Measurements from ENCODE around the gene MAPK8IP2.

The MAPK8IP2 gene

DNA sequence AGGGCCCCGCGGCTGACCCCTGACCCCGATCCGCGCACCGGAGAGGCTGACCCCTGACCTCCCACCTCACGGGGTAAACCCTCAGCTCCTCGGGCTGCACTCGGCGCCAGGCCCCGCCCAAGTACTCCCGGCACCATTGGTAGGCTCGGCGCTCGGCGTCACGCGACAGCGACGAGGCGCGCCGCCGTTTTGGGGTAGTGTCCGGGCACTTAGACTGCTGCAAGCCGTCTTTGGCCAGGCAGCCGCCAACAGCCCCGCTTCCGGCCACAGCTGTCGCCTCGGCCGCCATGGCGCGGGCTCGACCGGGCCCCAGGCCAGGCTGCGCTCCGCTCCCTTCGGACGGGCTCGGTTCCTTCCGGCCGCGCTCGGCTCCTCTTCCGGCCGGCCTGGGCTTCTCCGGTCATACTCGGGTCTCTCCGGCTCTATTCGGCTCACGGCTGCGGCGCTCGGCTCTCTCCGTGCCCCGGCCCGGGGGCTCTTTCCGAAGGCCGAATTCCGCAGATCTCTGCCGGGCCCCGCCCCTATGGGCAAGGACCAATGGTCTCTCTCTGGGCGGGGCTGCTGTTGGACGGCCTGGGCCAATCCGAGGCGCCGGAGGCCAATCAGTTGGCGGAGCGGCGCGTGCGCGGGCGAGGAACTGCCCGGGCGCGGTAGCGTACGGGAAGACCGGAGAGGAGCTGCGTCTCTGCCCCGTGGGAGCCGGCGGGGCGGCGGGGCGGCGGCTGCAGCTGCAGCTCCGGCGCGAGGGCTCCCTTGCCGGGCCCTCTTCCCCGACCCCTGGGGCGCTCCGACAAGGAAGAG, 17.9 kb upstream of the MAPK8IP2 start, which contains the start of gene CHKB:
CHKB (minus strand) TSS at position 357 of the 801 bp plus-strand sequence; CDS start at position 289, 68 bp downstream.
- peak; percentile 94 to 98 (median 97) for DNase-seq
- Histone ChIP-seq H3K27me3 (replicated peaks; ENCODE audit: control insufficient read depth, insufficient read depth, low read length, poor library complexity, severe bottlenecking) (no peaks in the 10 kb centered on the region), H3K36me3 (ENCODE audit: control insufficient read depth, insufficient read depth, low read length) (peaks cover 11% of the 10 kb centered on the region), H3K9me3 (ENCODE audit: control insufficient read depth, low read length) (no peaks in the 10 kb centered on the region), H3K4me3 (ENCODE audit: insufficient read depth, low read depth, low read length, poor library complexity, severe bottlenecking) (peak within 1 kb of the TSS; percentile 58), H3K4me1 (ENCODE audit: control insufficient read depth, insufficient read depth, low read length, poor library complexity, severe bottlenecking) (peaks cover 21% of the 10 kb centered on the region), H3K27ac (ENCODE audit: insufficient read depth, low read length, poor library complexity, severe bottlenecking) (peak within 1 kb of the TSS; percentile 90)

DNA sequence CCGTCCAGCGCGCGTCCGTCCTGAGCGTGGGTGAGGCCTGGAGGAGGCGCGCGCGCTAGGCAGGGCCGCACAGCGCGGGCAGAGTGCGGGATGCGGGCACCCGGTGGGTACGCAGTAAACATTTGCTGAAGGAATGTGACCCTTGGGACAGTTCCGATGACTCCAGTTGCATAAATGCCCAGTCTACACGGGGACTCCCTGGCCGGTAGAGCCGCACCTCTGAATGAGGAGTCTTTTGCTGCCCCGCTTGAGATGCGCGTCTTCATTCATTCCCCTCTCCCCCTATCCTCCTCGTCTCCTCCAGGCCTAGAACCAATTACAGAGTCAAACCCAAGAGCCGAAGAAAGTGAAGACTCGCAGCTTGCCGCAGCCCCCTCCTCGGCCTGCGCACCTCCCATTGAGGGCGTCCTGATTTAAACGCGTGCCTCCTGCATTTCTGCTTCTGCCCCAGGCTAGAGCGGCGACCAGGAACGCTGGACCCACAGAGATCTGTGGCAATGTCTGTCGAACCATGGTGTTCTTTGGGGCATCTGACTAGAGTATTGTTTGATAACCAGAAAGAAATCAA, 17.2 kb upstream of the MAPK8IP2 start:
- Histone ChIP-seq H3K27me3 (replicated peaks; ENCODE audit: control insufficient read depth, insufficient read depth, low read length, poor library complexity, severe bottlenecking) (no peaks in the 10 kb centered on the region), H3K4me3 (ENCODE audit: insufficient read depth, low read depth, low read length, poor library complexity, severe bottlenecking) (peak overlapping the region; percentile 58), H3K36me3 (ENCODE audit: control insufficient read depth, insufficient read depth, low read length) (peaks cover 11% of the 10 kb centered on the region), H3K27ac (ENCODE audit: insufficient read depth, low read length, poor library complexity, severe bottlenecking) (peak overlapping the region; percentile 90), H3K4me1 (ENCODE audit: control insufficient read depth, insufficient read depth, low read length, poor library complexity, severe bottlenecking) (peaks cover 20% of the 10 kb centered on the region), H3K9me3 (ENCODE audit: control insufficient read depth, low read length) (no peaks in the 10 kb centered on the region)
- no peak for DNase-seq

DNA sequence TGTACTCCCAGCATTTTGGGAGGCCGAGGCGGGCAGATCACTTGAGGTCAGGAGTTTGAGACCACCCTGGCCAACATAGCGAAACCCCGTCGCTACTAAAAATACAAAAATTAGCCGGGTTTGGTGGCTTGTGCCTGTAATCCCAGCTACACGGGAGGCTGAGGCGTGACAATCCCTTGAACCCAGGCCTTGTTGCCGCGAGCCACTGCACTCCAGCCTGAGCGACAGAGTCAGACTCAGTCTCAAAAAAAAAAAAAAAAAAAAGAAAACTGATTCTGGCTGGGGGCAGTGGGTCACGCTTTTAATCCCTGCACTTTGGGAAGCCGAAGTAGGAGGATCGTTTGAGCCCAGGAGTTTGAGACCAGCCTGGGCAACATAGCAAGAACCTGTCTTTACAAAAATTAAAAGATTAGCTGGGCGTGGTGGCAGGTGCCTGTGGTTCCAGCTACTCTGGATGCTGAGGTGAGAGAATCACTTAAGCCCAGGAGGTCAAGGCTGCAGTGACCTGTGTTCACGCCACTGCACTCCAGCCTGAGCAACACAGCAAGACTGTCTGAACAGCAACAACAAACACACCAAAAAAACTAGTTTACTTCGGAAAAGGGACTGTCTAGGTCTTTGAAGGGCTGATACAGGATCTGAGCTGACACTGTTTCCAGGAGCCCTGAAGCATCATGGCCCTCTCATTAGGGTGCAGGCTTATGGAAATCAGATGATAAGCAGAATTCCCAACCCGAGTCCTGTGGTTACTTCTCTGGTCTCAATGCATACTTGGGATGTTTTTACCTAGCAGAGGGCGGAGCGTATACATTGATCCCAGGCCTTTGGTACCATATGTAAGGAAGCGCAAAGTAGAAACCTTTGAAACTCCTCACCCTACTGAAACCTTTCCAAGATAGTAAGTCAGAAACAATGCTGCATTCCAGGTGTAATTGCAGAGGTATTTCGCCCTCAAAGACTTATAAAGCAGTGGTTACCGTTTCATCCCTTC, 16.2 kb upstream of the MAPK8IP2 start:
- H3K27ac ChIP-seq (ENCODE audit: insufficient read depth, low read length, poor library complexity, severe bottlenecking), result no peak overlapping the region
- peaks cover 20% of the 10 kb centered on the region for H3K4me1 ChIP-seq (ENCODE audit: control insufficient read depth, insufficient read depth, low read length, poor library complexity, severe bottlenecking)
- no peaks in the 10 kb centered on the region for H3K9me3 ChIP-seq (ENCODE audit: control insufficient read depth, low read length)
- DNase-seq, result no peak
- peaks cover 8% of the 10 kb centered on the region for H3K36me3 ChIP-seq (ENCODE audit: control insufficient read depth, insufficient read depth, low read length)
- no peaks in the 10 kb centered on the region for H3K27me3 ChIP-seq (replicated peaks; ENCODE audit: control insufficient read depth, insufficient read depth, low read length, poor library complexity, severe bottlenecking)
- H3K4me3 ChIP-seq (ENCODE audit: insufficient read depth, low read depth, low read length, poor library complexity, severe bottlenecking), result no peak overlapping the region

DNA sequence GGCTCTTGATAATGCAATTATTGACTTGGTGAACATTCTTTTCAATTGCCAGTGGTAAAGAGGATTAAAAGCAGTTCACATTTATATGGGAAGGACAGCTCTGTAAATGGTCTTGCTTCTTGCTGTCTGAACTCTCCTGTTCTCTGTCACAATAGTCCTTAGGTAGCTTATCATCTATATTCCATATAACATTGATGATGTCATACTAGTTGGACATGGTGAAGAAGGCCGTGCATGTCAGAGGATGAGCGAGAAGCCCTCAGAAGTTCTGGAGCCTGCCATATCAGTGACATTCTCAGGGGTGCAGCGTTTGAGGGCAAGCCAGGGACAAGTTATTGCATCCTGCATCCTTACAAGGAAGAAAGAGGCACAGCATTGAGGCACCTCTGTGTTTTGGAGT, 15.4 kb upstream of the MAPK8IP2 start:
- Histone ChIP-seq H3K27me3 (replicated peaks; ENCODE audit: control insufficient read depth, insufficient read depth, low read length, poor library complexity, severe bottlenecking) (no peaks in the 10 kb centered on the region), H3K36me3 (ENCODE audit: control insufficient read depth, insufficient read depth, low read length) (peaks cover 2% of the 10 kb centered on the region), H3K4me3 (ENCODE audit: insufficient read depth, low read depth, low read length, poor library complexity, severe bottlenecking) (no peak overlapping the region), H3K27ac (ENCODE audit: insufficient read depth, low read length, poor library complexity, severe bottlenecking) (no peak overlapping the region), H3K9me3 (ENCODE audit: control insufficient read depth, low read length) (no peaks in the 10 kb centered on the region), H3K4me1 (ENCODE audit: control insufficient read depth, insufficient read depth, low read length, poor library complexity, severe bottlenecking) (peaks cover 20% of the 10 kb centered on the region)
- DNase-seq, result no peak

DNA sequence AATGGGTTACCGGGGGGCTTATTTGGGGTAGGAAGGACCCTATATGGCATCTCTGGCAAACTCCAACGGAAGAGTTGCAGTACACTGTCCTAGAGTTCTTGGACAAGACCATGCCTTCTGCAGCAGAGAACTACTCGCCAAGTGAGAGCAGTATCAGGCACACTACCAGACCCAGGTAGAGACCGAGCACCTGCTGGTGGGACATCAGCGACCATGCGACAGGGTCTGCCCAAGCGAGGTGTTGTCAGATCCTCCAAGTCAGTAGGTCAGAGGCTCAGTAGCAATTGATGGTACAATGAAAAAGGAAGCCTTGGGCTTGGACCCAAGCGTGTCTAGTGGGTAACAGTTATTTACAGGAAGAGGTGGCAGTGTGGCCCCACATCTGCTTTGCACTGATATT, 14.8 kb upstream of the MAPK8IP2 start:
- no peaks in the 10 kb centered on the region for H3K36me3 ChIP-seq (ENCODE audit: control insufficient read depth, insufficient read depth, low read length)
- no peak overlapping the region for H3K27ac ChIP-seq (ENCODE audit: insufficient read depth, low read length, poor library complexity, severe bottlenecking)
- no peak overlapping the region for H3K4me3 ChIP-seq (ENCODE audit: insufficient read depth, low read depth, low read length, poor library complexity, severe bottlenecking)
- peaks cover 20% of the 10 kb centered on the region for H3K4me1 ChIP-seq (ENCODE audit: control insufficient read depth, insufficient read depth, low read length, poor library complexity, severe bottlenecking)
- no peaks in the 10 kb centered on the region for H3K27me3 ChIP-seq (replicated peaks; ENCODE audit: control insufficient read depth, insufficient read depth, low read length, poor library complexity, severe bottlenecking)
- no peaks in the 10 kb centered on the region for H3K9me3 ChIP-seq (ENCODE audit: control insufficient read depth, low read length)
- DNase-seq, result no peak

DNA sequence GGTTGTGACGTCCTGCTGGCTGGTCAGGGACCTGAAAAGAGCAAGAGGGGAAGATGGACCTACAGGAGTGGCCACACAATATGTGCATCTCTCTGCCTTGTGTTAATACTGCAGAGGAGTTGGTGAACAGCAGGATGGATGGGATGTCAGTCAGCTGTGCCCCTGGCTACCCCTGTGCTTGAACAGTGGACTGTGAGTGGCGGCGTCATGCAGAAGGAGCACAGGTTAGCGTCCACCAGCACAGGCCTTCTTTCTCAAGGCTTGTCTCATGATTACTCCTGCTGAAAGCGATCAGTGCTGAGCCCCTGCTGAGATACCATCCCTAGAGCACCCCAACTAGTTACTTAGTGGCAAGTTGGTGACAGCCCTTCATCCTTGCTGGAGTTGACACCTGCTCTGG, 14.2 kb upstream of the MAPK8IP2 start:
- Histone ChIP-seq H3K4me3 (ENCODE audit: insufficient read depth, low read depth, low read length, poor library complexity, severe bottlenecking) (no peak overlapping the region), H3K9me3 (ENCODE audit: control insufficient read depth, low read length) (no peaks in the 10 kb centered on the region), H3K36me3 (ENCODE audit: control insufficient read depth, insufficient read depth, low read length) (no peaks in the 10 kb centered on the region), H3K27me3 (replicated peaks; ENCODE audit: control insufficient read depth, insufficient read depth, low read length, poor library complexity, severe bottlenecking) (no peaks in the 10 kb centered on the region), H3K4me1 (ENCODE audit: control insufficient read depth, insufficient read depth, low read length, poor library complexity, severe bottlenecking) (peaks cover 15% of the 10 kb centered on the region), H3K27ac (ENCODE audit: insufficient read depth, low read length, poor library complexity, severe bottlenecking) (no peak overlapping the region)
- no peak for DNase-seq

DNA sequence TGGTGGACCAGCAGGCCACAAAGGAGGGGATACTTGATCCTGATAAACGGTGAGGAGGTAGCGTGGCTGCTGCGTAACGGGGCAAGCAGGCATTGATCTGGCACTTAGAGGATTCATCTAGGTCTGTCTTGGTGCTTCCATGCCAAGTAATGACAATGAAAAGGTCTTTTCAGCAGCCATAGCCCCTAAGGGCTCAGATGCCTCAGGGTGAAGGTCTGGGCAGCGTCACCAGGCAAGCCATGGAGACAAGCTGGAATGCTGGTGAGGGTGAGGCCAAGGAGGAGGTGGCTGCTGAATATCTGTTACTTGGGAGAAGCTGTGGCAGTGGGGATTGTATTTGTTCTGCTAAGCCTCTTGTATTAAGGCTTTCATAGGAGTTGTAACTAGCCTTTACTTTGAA, 13.2 kb upstream of the MAPK8IP2 start:
- no peaks in the 10 kb centered on the region for H3K36me3 ChIP-seq (ENCODE audit: control insufficient read depth, insufficient read depth, low read length)
- DNase-seq, result no peak
- H3K9me3 ChIP-seq (ENCODE audit: control insufficient read depth, low read length), result no peaks in the 10 kb centered on the region
- no peak overlapping the region for H3K4me3 ChIP-seq (ENCODE audit: insufficient read depth, low read depth, low read length, poor library complexity, severe bottlenecking)
- H3K27ac ChIP-seq (ENCODE audit: insufficient read depth, low read length, poor library complexity, severe bottlenecking), result no peak overlapping the region
- no peaks in the 10 kb centered on the region for H3K27me3 ChIP-seq (replicated peaks; ENCODE audit: control insufficient read depth, insufficient read depth, low read length, poor library complexity, severe bottlenecking)
- peaks cover 7% of the 10 kb centered on the region for H3K4me1 ChIP-seq (ENCODE audit: control insufficient read depth, insufficient read depth, low read length, poor library complexity, severe bottlenecking)

DNA sequence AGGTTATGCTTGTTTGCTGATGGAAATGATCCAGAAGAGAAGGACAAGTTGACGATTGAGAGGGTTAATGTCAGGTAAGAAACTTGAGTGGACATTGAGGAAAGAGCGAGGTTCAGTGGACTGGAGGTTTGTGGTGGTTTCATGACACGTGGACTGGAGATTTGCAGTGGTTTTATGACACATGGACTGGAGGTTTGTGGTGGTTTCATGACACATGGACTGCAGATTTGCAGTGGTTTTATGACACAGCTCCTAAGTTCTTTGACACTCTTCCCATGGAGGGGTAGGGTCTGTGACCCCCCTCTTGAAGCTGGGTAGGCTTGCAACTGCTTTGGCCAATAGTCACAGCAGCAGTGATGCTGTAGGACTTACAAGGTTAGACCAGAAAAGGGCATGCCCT, 5.4 kb upstream of the MAPK8IP2 start:
- DNase-seq, result no peak
- no peaks in the 10 kb centered on the region for H3K36me3 ChIP-seq (ENCODE audit: control insufficient read depth, insufficient read depth, low read length)
- H3K27me3 ChIP-seq (replicated peaks; ENCODE audit: control insufficient read depth, insufficient read depth, low read length, poor library complexity, severe bottlenecking), result peaks cover 10% of the 10 kb centered on the region
- no peaks in the 10 kb centered on the region for H3K9me3 ChIP-seq (ENCODE audit: control insufficient read depth, low read length)
- H3K4me3 ChIP-seq (ENCODE audit: insufficient read depth, low read depth, low read length, poor library complexity, severe bottlenecking), result no peak overlapping the region
- H3K4me1 ChIP-seq (ENCODE audit: control insufficient read depth, insufficient read depth, low read length, poor library complexity, severe bottlenecking), result no peaks in the 10 kb centered on the region
- no peak overlapping the region for H3K27ac ChIP-seq (ENCODE audit: insufficient read depth, low read length, poor library complexity, severe bottlenecking)

DNA sequence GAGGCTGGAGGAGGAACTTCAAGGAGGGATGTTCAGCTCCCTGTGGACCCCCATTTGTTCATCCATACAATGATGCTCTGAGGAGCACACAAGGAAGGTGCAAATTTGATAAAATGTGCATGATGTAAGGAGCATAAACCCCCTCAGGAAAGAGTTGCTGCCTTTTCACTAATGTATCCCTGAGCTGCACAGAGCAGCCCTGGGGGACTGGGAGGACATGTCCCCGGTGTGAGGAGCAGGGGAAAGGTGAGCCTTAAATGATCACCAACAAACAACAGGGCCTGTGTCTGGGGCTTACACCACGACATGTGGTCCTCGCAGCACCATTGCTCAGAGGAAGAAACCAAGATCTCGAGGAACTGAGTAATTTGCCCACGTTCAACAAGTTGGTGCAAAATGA, 3.5 kb upstream of the MAPK8IP2 start:
- no peaks in the 10 kb centered on the region for H3K36me3 ChIP-seq (ENCODE audit: control insufficient read depth, insufficient read depth, low read length)
- no peak for DNase-seq
- H3K4me3 ChIP-seq (ENCODE audit: insufficient read depth, low read depth, low read length, poor library complexity, severe bottlenecking), result no peak overlapping the region
- no peak overlapping the region for H3K27ac ChIP-seq (ENCODE audit: insufficient read depth, low read length, poor library complexity, severe bottlenecking)
- no peaks in the 10 kb centered on the region for H3K4me1 ChIP-seq (ENCODE audit: control insufficient read depth, insufficient read depth, low read length, poor library complexity, severe bottlenecking)
- H3K9me3 ChIP-seq (ENCODE audit: control insufficient read depth, low read length), result no peaks in the 10 kb centered on the region
- H3K27me3 ChIP-seq (replicated peaks; ENCODE audit: control insufficient read depth, insufficient read depth, low read length, poor library complexity, severe bottlenecking), result peaks cover 21% of the 10 kb centered on the region
